Gastroesophageal sphincter (tissue), 4 donors: ENCODE results near the gene IL21. TPM values are rescaled to one million over a fixed set of nuclear protein-coding genes. Genes with fewer than 3 reads are reported as not detected.
"Not testable (repeated sequence)": the region's sequence is repeated elsewhere in the genome, so short reads cannot be mapped to it uniquely, and the experiment has no call there.

ENCODE experiments used
- ATAC-seq: fragments of 150-250 bp; one replicate; pipeline ENCODE4 v1.9.1; 2016; ENCODE audit warnings: mild to moderate bottlenecking, moderate library complexity
- H3K27ac ChIP-seq, 4 donors: fragments of 200-600 bp; sonication (generic) in 3 of 4; 1 replicate in 3 of 4; 2 replicates in 1 of 4; pipeline ENCODE4 v1.5.1; 2016 to 2019
- H3K27me3 ChIP-seq: fragments of 200-600 bp; sonication (generic); one replicate; pipeline ENCODE4 v1.5.1; 2019
- H3K36me3 ChIP-seq, 2 donors: fragments of 200-600 bp; sonication (generic); one replicate each; pipeline ENCODE4 v1.5.1; 2019; ENCODE audit warnings: control low read depth in 1 of 2
- H3K4me1 ChIP-seq, 3 donors: fragments of 200-600 bp; sonication (generic); 1 replicate in 2 of 3; 2 replicates in 1 of 3; pipeline ENCODE4 v1.5.1; 2016 to 2019; ENCODE audit warnings: control low read depth in 2 of 3
- H3K4me3 ChIP-seq, 2 donors: fragments of 200-600 bp; sonication (generic); one replicate each; pipeline ENCODE4 v1.5.1; 2019; ENCODE audit warnings: mild to moderate bottlenecking in 1 of 2, moderate library complexity in 1 of 2
- H3K9me3 ChIP-seq, 3 donors: fragments of 200-600 bp; sonication (generic); one replicate each; pipeline ENCODE4 v1.5.1; 2017 to 2019; ENCODE audit warnings: control low read depth in 2 of 3
- EP300 ChIP-seq: sonication (generic); formaldehyde crosslinking; IDR thresholded peaks from one replicate; pipeline ENCODE4 v1.6.1; 2017; ENCODE audit warnings: antibody characterized with exemption, mild to moderate bottlenecking
- POLR2A ChIP-seq, 2 donors: fragments of 450-650 bp; IDR thresholded peaks; one replicate each; pipeline ENCODE4 v1.6.1; 2017; ENCODE audit warnings: antibody characterized with exemption in 2 of 2, mild to moderate bottlenecking in 2 of 2, moderate library complexity in 1 of 2
- POLR2AphosphoS5 ChIP-seq: sonication (generic); formaldehyde crosslinking; IDR thresholded peaks from one replicate; pipeline ENCODE4 v1.6.1; 2017; ENCODE audit warnings: antibody characterized with exemption
- WGBS, 2 donors: methylation state at CpG; one replicate each; pipeline ENCODE4 v1.1.5; 2018; ENCODE audit warnings: low coverage in 1 of 2; 5-methylcytosine and 5-hydroxymethylcytosine counted together
- total RNA-seq, 4 donors: library from RNA; depleted of rRNA; stranded (reverse); fragments of >200 nt; gene quantifications; one replicate each; pipeline ENCODE4 v1.1.0, GENCODE V29; 2016
- TF ChIP-seq, protein P1 (sequence below), 4 experiments: fragments of 200-600 bp in 2 of 4; fragments of 450-650 bp in 2 of 4; sonication (generic) in 1 of 4; IDR thresholded peaks; one replicate each; pipeline ENCODE4 v1.5.1; 2017 to 2019; ENCODE audit warnings: antibody characterized with exemption in 4 of 4, mild to moderate bottlenecking in 2 of 4, moderate library complexity in 2 of 4

IL21 gene
- total RNA-seq, 4 donors from 2014 or later, result 0.12 TPM; not detected in 3

DNA sequence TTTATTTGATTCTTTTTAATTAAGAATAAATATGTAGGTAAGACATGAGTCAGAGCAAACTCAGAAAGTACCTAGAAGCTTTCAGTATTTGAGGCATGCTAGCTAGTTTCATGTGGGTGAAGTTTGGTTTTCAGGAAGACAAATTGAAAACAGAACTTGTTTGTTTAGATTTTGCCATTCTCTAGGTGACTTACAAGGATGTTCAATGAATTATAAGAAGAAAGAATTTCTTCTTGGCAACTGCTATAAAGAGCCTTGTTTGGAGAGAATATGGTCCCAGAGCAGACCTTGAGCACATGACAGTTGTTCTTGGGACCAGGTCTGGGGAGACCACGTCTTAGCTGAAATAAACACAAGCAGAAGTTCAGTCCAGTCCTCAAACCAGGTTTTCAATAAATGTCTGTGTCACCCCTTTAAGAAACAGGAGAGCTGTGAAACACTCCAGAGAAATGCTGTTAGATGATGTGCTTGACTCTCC, 38.0 kb upstream of the IL21 start:
- no peak for ATAC-seq
- Histone ChIP-seq H3K27ac (no peak overlapping the region), H3K36me3 (no peaks in the 10 kb centered on the region), H3K27me3 (no peaks in the 10 kb centered on the region), H3K4me3 (no peak overlapping the region), H3K4me1 (no peaks in the 10 kb centered on the region), H3K9me3 (peaks cover 0 to 8% (median 0%) of the 10 kb centered on the region in 3 donors)
- 43 to 56% methylated on average over 1 of the region's 1 CpG for WGBS, 2 donors
- no peak for TF ChIP-seq EP300

DNA sequence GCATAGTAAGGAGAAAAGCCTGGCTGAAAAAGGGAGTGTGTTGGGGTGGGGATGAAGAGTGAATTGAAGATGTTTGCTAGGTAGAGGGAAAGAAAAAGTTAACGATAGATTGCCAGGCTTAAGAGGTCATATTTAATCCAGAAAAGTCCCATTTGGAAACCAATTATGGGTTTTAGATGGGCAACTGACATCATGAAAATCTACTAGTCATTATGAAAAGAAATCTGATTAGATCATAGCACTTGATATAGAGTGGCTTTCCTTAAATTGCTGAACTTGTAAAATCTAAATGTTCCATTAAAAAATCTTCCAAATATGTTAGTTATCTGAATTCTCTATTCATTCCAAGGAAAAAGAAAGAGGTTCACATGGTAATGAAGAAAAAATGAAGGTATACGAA, 37.5 kb upstream of the IL21 start:
- WGBS, 2 donors, result 46 to 86% methylated on average over 2 of the region's 2 CpGs
- no peaks in the 10 kb centered on the region for H3K36me3 ChIP-seq
- TF ChIP-seq POLR2A (IDR thresholded peaks at IDR 0.05) (no peak), EP300 (no peak), POLR2AphosphoS5 (no peak)
- TF ChIP-seq, protein P1, sequence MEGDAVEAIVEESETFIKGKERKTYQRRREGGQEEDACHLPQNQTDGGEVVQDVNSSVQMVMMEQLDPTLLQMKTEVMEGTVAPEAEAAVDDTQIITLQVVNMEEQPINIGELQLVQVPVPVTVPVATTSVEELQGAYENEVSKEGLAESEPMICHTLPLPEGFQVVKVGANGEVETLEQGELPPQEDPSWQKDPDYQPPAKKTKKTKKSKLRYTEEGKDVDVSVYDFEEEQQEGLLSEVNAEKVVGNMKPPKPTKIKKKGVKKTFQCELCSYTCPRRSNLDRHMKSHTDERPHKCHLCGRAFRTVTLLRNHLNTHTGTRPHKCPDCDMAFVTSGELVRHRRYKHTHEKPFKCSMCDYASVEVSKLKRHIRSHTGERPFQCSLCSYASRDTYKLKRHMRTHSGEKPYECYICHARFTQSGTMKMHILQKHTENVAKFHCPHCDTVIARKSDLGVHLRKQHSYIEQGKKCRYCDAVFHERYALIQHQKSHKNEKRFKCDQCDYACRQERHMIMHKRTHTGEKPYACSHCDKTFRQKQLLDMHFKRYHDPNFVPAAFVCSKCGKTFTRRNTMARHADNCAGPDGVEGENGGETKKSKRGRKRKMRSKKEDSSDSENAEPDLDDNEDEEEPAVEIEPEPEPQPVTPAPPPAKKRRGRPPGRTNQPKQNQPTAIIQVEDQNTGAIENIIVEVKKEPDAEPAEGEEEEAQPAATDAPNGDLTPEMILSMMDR (IDR thresholded peaks at IDR 0.05), result no peak
- no peak overlapping the region for H3K4me3 ChIP-seq
- H3K27ac ChIP-seq, result no peak overlapping the region
- ATAC-seq, result no peak
- H3K4me1 ChIP-seq, result no peaks in the 10 kb centered on the region
- peaks cover 0 to 8% (median 0%) of the 10 kb centered on the region in 3 donors for H3K9me3 ChIP-seq
- no peaks in the 10 kb centered on the region for H3K27me3 ChIP-seq

DNA sequence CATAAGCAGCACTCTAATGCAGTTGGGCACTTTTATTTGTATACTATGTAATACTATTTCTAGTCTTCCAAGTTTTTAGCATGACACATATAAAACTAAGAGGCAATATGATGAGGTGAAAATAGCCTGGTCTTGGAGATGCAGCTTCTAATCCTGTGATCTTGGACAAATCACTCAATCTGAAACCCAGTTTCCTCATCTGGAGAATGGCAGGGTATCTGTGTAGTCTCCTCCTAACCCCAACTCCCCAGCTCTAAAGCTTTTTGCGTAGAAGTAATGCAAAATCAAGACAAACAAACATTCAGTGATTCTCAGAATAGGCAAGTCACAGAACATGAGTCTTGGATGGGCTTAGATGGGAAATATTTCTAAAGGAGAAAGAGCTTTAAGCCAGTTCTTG, 36.7 kb upstream of the IL21 start:
- H3K4me3 ChIP-seq, result no peak overlapping the region
- TF ChIP-seq POLR2A (IDR thresholded peaks at IDR 0.05), result no peak
- TF ChIP-seq, protein P1 (IDR thresholded peaks at IDR 0.05), result no peak
- H3K4me1 ChIP-seq, result no peaks in the 10 kb centered on the region
- WGBS, 2 donors, result 80 to 100% methylated on average over 1 of the region's 1 CpG
- peaks cover 0 to 8% (median 0%) of the 10 kb centered on the region in 3 donors for H3K9me3 ChIP-seq
- no peaks in the 10 kb centered on the region for H3K27me3 ChIP-seq
- no peak overlapping the region for H3K27ac ChIP-seq
- no peak for ATAC-seq
- H3K36me3 ChIP-seq, result no peaks in the 10 kb centered on the region

DNA sequence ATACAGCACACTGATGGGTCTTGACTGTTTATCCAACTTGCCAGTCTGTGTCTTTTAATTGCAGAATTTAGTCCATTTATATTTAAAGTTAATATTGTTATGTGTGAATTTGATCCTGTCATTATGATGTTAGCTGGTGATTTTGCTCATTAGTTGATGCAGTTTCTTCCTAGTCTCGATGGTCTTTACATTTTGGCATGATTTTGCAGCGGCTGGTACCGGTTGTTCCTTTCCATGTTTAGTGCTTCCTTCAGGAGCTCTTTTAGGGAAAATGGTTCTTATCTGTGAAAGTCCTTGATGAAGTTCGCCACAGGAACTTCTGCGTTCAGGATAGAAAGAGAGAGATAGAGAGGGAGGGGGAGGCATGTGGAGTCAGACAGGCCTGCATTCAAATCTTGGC, 35.7 kb upstream of the IL21 start:
- not testable (repeated sequence) for H3K36me3 ChIP-seq, H3K4me1 ChIP-seq, H3K27ac ChIP-seq, H3K4me3 ChIP-seq, H3K9me3 ChIP-seq, ATAC-seq, H3K27me3 ChIP-seq
- 50% methylated on average over 2 of the region's 5 CpGs for WGBS, 2 donors

DNA sequence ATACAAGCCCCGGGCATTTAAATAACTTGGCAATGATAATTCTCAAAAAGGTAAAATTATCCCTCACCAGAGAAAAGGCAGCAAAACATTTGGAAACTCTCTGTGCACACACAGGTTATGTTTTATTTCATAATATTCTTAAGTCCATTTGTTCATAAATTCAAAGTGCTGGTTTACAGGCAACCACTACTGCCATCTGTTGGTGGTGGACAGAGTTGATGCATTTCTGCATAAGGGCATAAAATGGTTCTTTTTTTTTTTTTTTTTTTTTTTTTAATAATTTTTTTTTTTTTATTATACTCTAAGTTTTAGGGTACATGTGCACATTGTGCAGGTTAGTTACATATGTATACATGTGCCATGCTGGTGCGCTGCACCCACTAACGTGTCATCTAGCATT, 31.5 kb upstream of the IL21 start:
- no peaks in the 10 kb centered on the region for H3K27me3 ChIP-seq
- H3K9me3 ChIP-seq, result peaks cover 0 to 8% (median 0%) of the 10 kb centered on the region in 3 donors
- H3K4me1 ChIP-seq, result no peaks in the 10 kb centered on the region
- no peaks in the 10 kb centered on the region for H3K36me3 ChIP-seq
- no peak overlapping the region for H3K27ac ChIP-seq
- no peak for TF ChIP-seq EP300
- TF ChIP-seq, protein P1 (IDR thresholded peaks at IDR 0.05), result peak in 3 of 4 experiments; percentile 10 to 43 (median 20)
- no peak for ATAC-seq
- no peak overlapping the region for H3K4me3 ChIP-seq
- WGBS, 2 donors, result 73 to 91% methylated on average over 1 of the region's 3 CpGs

DNA sequence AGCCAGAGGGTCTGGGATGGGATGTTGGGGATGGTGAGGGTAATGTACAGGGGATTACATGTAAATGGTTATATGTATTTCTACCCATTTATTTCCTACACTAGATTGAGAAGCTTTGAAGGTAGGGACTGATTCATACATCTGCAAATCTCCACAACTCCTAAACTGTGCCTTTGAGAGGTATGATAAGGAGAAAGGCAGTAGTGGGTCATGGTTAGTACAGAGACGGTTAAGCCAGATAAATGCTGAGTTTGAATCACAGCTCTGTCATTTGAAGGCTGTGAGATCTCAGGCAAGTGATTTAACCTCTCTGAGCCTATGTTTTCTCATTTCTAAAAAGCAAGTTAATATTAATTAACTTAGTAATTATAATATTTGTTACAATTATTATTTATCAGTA, 29.3 kb upstream of the IL21 start:
- Histone ChIP-seq H3K27me3 (no peaks in the 10 kb centered on the region), H3K27ac (no peak overlapping the region), H3K4me1 (no peaks in the 10 kb centered on the region), H3K4me3 (no peak overlapping the region), H3K36me3 (no peaks in the 10 kb centered on the region), H3K9me3 (no peaks in the 10 kb centered on the region)
- TF ChIP-seq POLR2AphosphoS5, result no peak
- TF ChIP-seq, protein P1 (IDR thresholded peaks at IDR 0.05), result no peak
- no peak for TF ChIP-seq EP300
- TF ChIP-seq POLR2A (IDR thresholded peaks at IDR 0.05), result no peak
- no peak for ATAC-seq
- WGBS, 2 donors, result 84 to 100% methylated on average over 1 of the region's 1 CpG
